AG04450 (cell line): ENCODE results near the gene VARS1. TPM values are rescaled to one million over a fixed set of nuclear protein-coding genes. Genes with fewer than 3 reads are reported as not detected.

Source experiments
- CTCF ChIA-PET: fragments of 300-600, 350-600 bp; formaldehyde crosslinking; extraction: SDS; loops from one replicate; lab custom pipeline; 2022; ENCODE audit warnings: antibody characterized with exemption, inconsistent platforms; lab: Charles Lee
- POLR2A ChIA-PET: fragments of 350-600 bp; formaldehyde crosslinking; extraction: SDS; loops from one replicate; lab custom pipeline; 2021; ENCODE audit warnings: antibody characterized with exemption, inconsistent platforms; lab: Yijun Ruan, JAX
- DNase-seq: peaks from one replicate; pipeline ENCODE4 v3.0.0-alpha.2; 2011; ENCODE audit warnings: low read depth, low spot score
- H3K27ac ChIP-seq: one replicate; pipeline ENCODE4 v1.5.1; 2012; ENCODE audit warnings: low read depth, low read length, control low read depth
- H3K27me3 ChIP-seq: one replicate; pipeline ENCODE4 v1.6.0; 2012; ENCODE audit warnings: low read length; ENCODE audit not compliant: control insufficient read depth, insufficient read depth
- H3K4me3 ChIP-seq: 2 replicates; pipeline ENCODE4 v1.5.1; 2011; ENCODE audit warnings: mild to moderate bottlenecking, low read depth, low read length, control low read depth
- H3K9me3 ChIP-seq: 2 replicates; pipeline ENCODE4 v1.5.1; 2012; ENCODE audit warnings: low read length; ENCODE audit not compliant: control insufficient read depth, insufficient read depth
- polyA plus RNA-seq: library from polyadenylated mRNA; depleted of rRNA; stranded (reverse); fragments of >200 nt; gene quantifications from 2 replicates; pipeline ENCODE4 v1.2.3, GENCODE V29; 2011
- TF ChIP-seq, protein P1 (sequence below): IDR thresholded peaks from 2 replicates; pipeline ENCODE4 v1.5.1; 2011; ENCODE audit warnings: low read depth, low read length, control low read depth, inconsistent platforms

Gene VARS1
- polyA plus RNA-seq, 1 experiment, result 16.0 TPM

DNA sequence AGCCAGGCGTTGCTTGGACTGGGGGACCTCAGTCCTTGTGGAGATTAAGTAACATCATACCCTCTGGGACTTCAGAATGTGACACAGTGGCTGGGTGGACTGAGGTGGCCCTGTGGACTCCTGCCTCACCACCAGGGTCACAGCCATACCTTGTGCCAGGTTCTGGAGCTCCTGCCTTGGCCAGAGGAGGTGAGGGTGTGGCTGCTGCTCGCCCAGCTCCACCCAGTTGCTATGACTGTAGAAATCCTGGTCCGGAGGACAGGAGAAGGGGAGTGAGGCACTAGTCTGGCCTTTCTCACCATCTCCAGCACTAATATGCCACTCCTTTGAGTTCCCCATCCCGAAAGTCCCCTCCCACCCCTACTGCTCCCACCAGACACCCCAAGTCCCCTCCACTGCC, 20.4 kb downstream of the VARS1 start:
- DNase-seq, result no peak
- Histone ChIP-seq H3K9me3 (no peaks in the 10 kb centered on the region), H3K4me3 (no peak overlapping the region), H3K27ac (no peak overlapping the region), H3K27me3 (no peaks in the 10 kb centered on the region)
- ChIA-PET CTCF (interaction anchor here (0.6 to 1.3 kb wide), 2 partner anchors 16 to 37 kb away, joined by 3 to 4 read pairs; no protein-coding TSS in a partner anchor), POLR2A (interaction anchor here (1.2 kb wide), 1 partner anchor 52 kb away, joined by 3 read pairs; the partner anchor contains the start of gene HSPA1B)
- TF ChIP-seq, protein P1, sequence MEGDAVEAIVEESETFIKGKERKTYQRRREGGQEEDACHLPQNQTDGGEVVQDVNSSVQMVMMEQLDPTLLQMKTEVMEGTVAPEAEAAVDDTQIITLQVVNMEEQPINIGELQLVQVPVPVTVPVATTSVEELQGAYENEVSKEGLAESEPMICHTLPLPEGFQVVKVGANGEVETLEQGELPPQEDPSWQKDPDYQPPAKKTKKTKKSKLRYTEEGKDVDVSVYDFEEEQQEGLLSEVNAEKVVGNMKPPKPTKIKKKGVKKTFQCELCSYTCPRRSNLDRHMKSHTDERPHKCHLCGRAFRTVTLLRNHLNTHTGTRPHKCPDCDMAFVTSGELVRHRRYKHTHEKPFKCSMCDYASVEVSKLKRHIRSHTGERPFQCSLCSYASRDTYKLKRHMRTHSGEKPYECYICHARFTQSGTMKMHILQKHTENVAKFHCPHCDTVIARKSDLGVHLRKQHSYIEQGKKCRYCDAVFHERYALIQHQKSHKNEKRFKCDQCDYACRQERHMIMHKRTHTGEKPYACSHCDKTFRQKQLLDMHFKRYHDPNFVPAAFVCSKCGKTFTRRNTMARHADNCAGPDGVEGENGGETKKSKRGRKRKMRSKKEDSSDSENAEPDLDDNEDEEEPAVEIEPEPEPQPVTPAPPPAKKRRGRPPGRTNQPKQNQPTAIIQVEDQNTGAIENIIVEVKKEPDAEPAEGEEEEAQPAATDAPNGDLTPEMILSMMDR, result no peak

- Histone ChIP-seq H3K4me3 (no peak overlapping the region), H3K27ac (no peak overlapping the region), H3K9me3 (no peaks in the 10 kb centered on the region), H3K27me3 (no peaks in the 10 kb centered on the region)
- DNase-seq, result no peak
- TF ChIP-seq, protein P1, result no peak
- ChIA-PET CTCF (interaction anchor here (0.6 to 1.9 kb wide), 4 partner anchors 18 to 58 kb away, joined by 3 to 7 read pairs (median 5); no protein-coding TSS in a partner anchor), POLR2A (interaction anchor here (0.7 to 1.0 kb wide), 2 partner anchors 55 to 58 kb away, joined by 4 to 7 read pairs; partner anchors contain the start of gene HSPA1B)
Observed at GRCh38 chr6:31771992-31772358, 23.6 kb downstream of the VARS1 start.

DNA sequence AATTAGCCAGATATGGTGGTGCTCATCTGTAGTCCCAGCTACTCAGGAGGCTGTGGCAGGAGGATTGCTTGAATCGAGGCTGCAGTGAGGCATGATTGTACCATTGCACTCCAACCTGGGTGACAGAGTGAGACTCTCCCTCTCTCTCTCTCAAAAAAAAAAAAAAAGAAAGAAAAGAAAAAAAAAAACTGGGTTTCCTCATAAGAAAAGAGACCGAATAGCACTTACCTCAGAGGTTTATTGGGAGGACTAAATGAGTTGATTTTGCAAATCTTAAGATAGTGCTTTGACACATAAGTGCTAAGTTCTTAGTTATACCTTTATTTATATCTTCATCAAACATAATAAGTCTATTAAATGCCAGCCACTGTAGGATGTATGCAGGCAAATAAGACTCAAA, 24.7 kb downstream of the VARS1 start:
- no peaks in the 10 kb centered on the region; the same call in 1 of the 2 replicates for H3K9me3 ChIP-seq
- H3K4me3 ChIP-seq, result no peak overlapping the region
- H3K27ac ChIP-seq, result no peak overlapping the region
- TF ChIP-seq, protein P1, result no peak
- H3K27me3 ChIP-seq, result no peaks in the 10 kb centered on the region
- POLR2A ChIA-PET, result interaction anchor here (0.7 to 1.0 kb wide), 2 partner anchors 43 to 59 kb away, joined by 4 to 7 read pairs; no protein-coding TSS in a partner anchor
- DNase-seq, result no peak
- CTCF ChIA-PET, result interaction anchor here (0.9 to 2.3 kb wide), 7 partner anchors 19 to 90 kb away, joined by 3 to 20 read pairs (median 7); partner anchors contain the start of genes LSM2 and LY6G5C

DNA sequence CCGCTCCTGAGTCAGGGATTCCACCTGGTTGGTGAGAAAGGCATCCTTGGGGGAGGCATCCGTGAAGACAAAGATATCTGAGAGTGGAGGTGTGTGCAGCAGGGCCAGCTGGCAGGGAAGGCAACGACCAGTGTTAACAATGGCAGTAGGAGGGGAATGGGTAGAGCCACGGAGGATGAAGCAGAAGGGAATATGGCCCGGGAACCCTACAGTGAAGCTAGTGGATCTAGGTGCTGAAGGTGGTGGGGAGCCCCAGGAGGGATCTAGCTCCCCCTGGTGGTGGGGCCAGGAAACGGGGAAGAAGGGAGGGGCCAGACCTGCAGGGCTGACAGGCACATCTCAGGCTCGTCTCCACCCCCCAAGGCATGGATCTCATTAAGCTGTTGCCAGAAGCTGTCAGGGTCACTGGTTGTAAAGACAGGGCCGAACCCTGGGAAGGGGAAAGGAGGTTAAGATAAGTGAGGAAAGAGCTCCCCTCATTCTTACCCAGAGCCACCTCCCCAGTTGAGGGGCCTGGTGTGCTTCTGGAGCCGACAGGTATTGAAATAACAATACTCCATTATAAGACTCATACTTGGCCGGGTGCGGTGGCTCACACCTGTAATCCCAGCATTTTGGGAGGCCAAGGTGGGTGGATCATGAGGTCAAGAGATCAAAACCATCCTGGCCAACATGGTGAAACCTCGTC, 25.7 kb downstream of the VARS1 start:
- Histone ChIP-seq H3K9me3 (no peaks in the 10 kb centered on the region; the same call in 1 of the 2 replicates), H3K27me3 (no peaks in the 10 kb centered on the region), H3K27ac (no peak overlapping the region), H3K4me3 (no peak overlapping the region)
- TF ChIP-seq, protein P1, result peak; percentile 69
- CTCF ChIA-PET, result interaction anchor here (0.7 to 2.3 kb wide), 26 partner anchors 9 to 89 kb away, joined by 3 to 20 read pairs (median 4); partner anchors contain the start of genes ABHD16A, HSPA1B, LSM2 and LY6G5C
- POLR2A ChIA-PET, result interaction anchor here (1.4 kb wide), 1 partner anchor 57 kb away, joined by 3 read pairs; the partner anchor contains the start of gene HSPA1B
- no peak for DNase-seq
